Upper lobe of left lung (tissue), 6 donors: ENCODE data around the gene RNF146. TPM values are rescaled to one million over a fixed set of nuclear protein-coding genes. Genes with fewer than 3 reads are reported as not detected.

Source experiments
- ATAC-seq, 2 donors: fragments of 200-7000 bp; cut with Tn5 transposase; one replicate each; pipeline ENCODE4 v1.9.1; 2022; ENCODE audit warnings: mild to moderate bottlenecking in 2 of 2, moderate library complexity in 2 of 2; ENCODE audit not compliant: low FRiP score in 2 of 2
- DNase-seq, 2 donors: peaks; one replicate each; pipeline ENCODE4 v3.0.0-alpha.2; 2019 to 2020
- H3K27ac ChIP-seq, 4 donors: fragments of 200-600 bp; sonication (generic); one replicate each; pipeline ENCODE4 v1.5.1; 2016 to 2019
- H3K27me3 ChIP-seq, 4 donors: fragments of 200-600 bp; sonication (generic); one replicate each; pipeline ENCODE4 v1.5.1; 2017 to 2019
- H3K36me3 ChIP-seq, 4 donors: fragments of 200-600 bp; sonication (generic); one replicate each; pipeline ENCODE4 v1.5.1; 2016 to 2019
- H3K4me1 ChIP-seq, 4 donors: fragments of 200-600 bp; sonication (generic); one replicate each; pipeline ENCODE4 v1.5.1; 2018 to 2019
- H3K4me3 ChIP-seq, 4 donors: fragments of 200-600 bp; sonication (generic); one replicate each; pipeline ENCODE4 v1.5.1; 2017 to 2019; ENCODE audit warnings: mild to moderate bottlenecking in 2 of 4, moderate library complexity in 1 of 4
- H3K9me3 ChIP-seq, 4 donors: fragments of 200-600 bp; sonication (generic); one replicate each; pipeline ENCODE4 v1.5.1; 2018 to 2019
- CTCF ChIP-seq, 6 experiments: fragments of 450-650 bp in 4 of 6; fragments of 200-600 bp in 2 of 6; sonication (generic) in 2 of 6; IDR thresholded peaks; one replicate each; pipeline ENCODE4 v1.5.1; 2016 to 2019; ENCODE audit warnings: antibody characterized with exemption in 6 of 6
- EP300 ChIP-seq, 4 donors: sonication (generic); formaldehyde crosslinking; IDR thresholded peaks; one replicate each; pipeline ENCODE4 v1.5.1; 2017; ENCODE audit warnings: antibody characterized with exemption in 4 of 4, control low read depth in 2 of 4
- POLR2A ChIP-seq, 4 donors: fragments of 450-650 bp; IDR thresholded peaks; one replicate each; pipeline ENCODE4 v1.5.1; 2016 to 2017; ENCODE audit warnings: antibody characterized with exemption in 4 of 4, mild to moderate bottlenecking in 2 of 4
- POLR2AphosphoS5 ChIP-seq, 2 donors: sonication (generic); formaldehyde crosslinking; IDR thresholded peaks; one replicate each; pipeline ENCODE4 v1.5.1; 2017; ENCODE audit warnings: antibody characterized with exemption in 2 of 2
- WGBS, 2 donors: methylation state at CpG; one replicate each; pipeline ENCODE4 v1.1.5; 2017 to 2018; 5-methylcytosine and 5-hydroxymethylcytosine counted together
- total RNA-seq, 6 donors: library from RNA; depleted of rRNA in 4 of 6; stranded (reverse); fragments of >200 nt in 4 of 6; gene quantifications; one replicate each; pipeline versions ENCODE4 v1.1.0 to v1.2.1, GENCODE V29; 2016 to 2021
- donor health status: DM: no; HTN: no; CAD: no; lungs with moderate emphysema.
- donor health status: DM: no; HTN: yes; CAD: no; lungs with severe emphysema.

Gene RNF146
- total RNA-seq, 6 donors from 2014 or later: 28.1 to 106 (median 53.0) TPM

GRCh38 chr6:127263481-127263880 lies 3.2 kb upstream of the RNF146 start:
- no peaks in the 10 kb centered on the region for H3K9me3 ChIP-seq
- H3K4me1 ChIP-seq: peaks cover 6 to 10% (median 8%) of the 10 kb centered on the region in 4 donors
- DNase-seq (no peak), ATAC-seq (no peak)
- 57 to 63% methylated on average over 4 of the region's 4 CpGs for WGBS, 2 donors
- H3K27ac ChIP-seq: no peak overlapping the region
- TF ChIP-seq EP300 (IDR thresholded peaks at IDR 0.05) (no peak), CTCF (IDR thresholded peaks at IDR 0.05) (no peak), POLR2AphosphoS5 (IDR thresholded peaks at IDR 0.05) (no peak), POLR2A (IDR thresholded peaks at IDR 0.05) (no peak)
- H3K4me3 ChIP-seq: no peak overlapping the region
- H3K36me3 ChIP-seq: no peaks in the 10 kb centered on the region
- H3K27me3 ChIP-seq: no peaks in the 10 kb centered on the region

GRCh38 chr6:127266892-127267645 lies 405 bp downstream of the RNF146 start:
- 0% methylated on average over 13 to 63 of the region's 64 CpGs for WGBS, 2 donors
- peak; percentile 60 to 93 for DNase-seq
- Histone ChIP-seq H3K27ac (peak overlapping the region; percentile 99 to 100 (median 100)), H3K36me3 (no peaks in the 10 kb centered on the region), H3K4me1 (peaks cover 24 to 34% (median 29%) of the 10 kb centered on the region in 4 donors), H3K9me3 (no peaks in the 10 kb centered on the region), H3K27me3 (no peaks in the 10 kb centered on the region), H3K4me3 (peak overlapping the region; percentile 78 to 92 (median 84))
- peak in 3 of 4 donors; percentile 84 to 99 (median 96) for TF ChIP-seq POLR2A (IDR thresholded peaks at IDR 0.05)
- no peak for TF ChIP-seq EP300 (IDR thresholded peaks at IDR 0.05)
- TF ChIP-seq POLR2AphosphoS5 (IDR thresholded peaks at IDR 0.05): peak; percentile 92 to 96
- no peak for TF ChIP-seq CTCF (IDR thresholded peaks at IDR 0.05)
- ATAC-seq: peak; percentile 89 to 92

- TF ChIP-seq EP300 (IDR thresholded peaks at IDR 0.05) (no peak), POLR2A (IDR thresholded peaks at IDR 0.05) (no peak), POLR2AphosphoS5 (IDR thresholded peaks at IDR 0.05) (no peak), CTCF (IDR thresholded peaks at IDR 0.05) (no peak)
- Histone ChIP-seq H3K4me1 (peaks cover 32 to 39% (median 36%) of the 10 kb centered on the region in 4 donors), H3K27me3 (no peaks in the 10 kb centered on the region), H3K27ac (peak overlapping the region; percentile 99 to 100 (median 100)), H3K4me3 (peak overlapping the region; percentile 78 to 92 (median 84)), H3K36me3 (no peaks in the 10 kb centered on the region), H3K9me3 (no peaks in the 10 kb centered on the region)
- no peak for DNase-seq
- peak in 1 of 2 donors; percentile 24 for ATAC-seq
- 1 to 2% methylated on average over 16 of the region's 16 CpGs for WGBS, 2 donors
These were observed 1.3 kb downstream of the RNF146 start for GRCh38 chr6:127267646-127268625.

GRCh38 chr6:127272576-127272975 lies 5.9 kb downstream of the RNF146 start:
- Histone ChIP-seq H3K9me3 (no peaks in the 10 kb centered on the region), H3K27ac (no peak overlapping the region), H3K4me3 (no peak overlapping the region), H3K27me3 (no peaks in the 10 kb centered on the region), H3K36me3 (no peaks in the 10 kb centered on the region), H3K4me1 (peaks cover 30 to 44% (median 38%) of the 10 kb centered on the region in 4 donors)
- 78 to 88% methylated on average over 3 of the region's 3 CpGs for WGBS, 2 donors
- TF ChIP-seq CTCF (IDR thresholded peaks at IDR 0.05) (no peak), POLR2AphosphoS5 (IDR thresholded peaks at IDR 0.05) (no peak), POLR2A (IDR thresholded peaks at IDR 0.05) (no peak), EP300 (IDR thresholded peaks at IDR 0.05) (no peak)
- DNase-seq (no peak), ATAC-seq (no peak)
